Left kidney (tissue), 8 donors: ENCODE results near the gene FXR1. TPM values are rescaled to one million over a fixed set of nuclear protein-coding genes. Genes with fewer than 3 reads are reported as not detected.
"Not testable (repeated sequence)": the region's sequence is repeated elsewhere in the genome, so short reads cannot be mapped to it uniquely, and the experiment has no call there.

Experiments
- DNase-seq: peaks from one replicate; pipeline ENCODE4 v3.0.0-alpha.2; 2013
- long read RNA-seq, 8 donors: transcript quantifications; one replicate each; lab custom pipeline, GENCODE V29; 2026
- polyA plus RNA-seq: library from polyadenylated mRNA; unstranded; fragments of 120-200 nt; gene quantifications from one replicate; pipeline ENCODE4 v1.2.1, GENCODE V29; 2013; ENCODE audit not compliant: insufficient read length

The FXR1 gene
- 244 TPM for polyA plus RNA-seq
- long read RNA-seq, donor 1, full-length matches to known transcripts, result 25 of 263 reads
- long read RNA-seq, donor 1, partial matches to known transcripts, result 97 of 263 reads
- long read RNA-seq, donor 1, other reads (novel, unspliced or antisense), result 141 of 263 reads
- long read RNA-seq, donor 2, full-length matches to known transcripts, result 15 of 35 reads
- long read RNA-seq, donor 2, partial matches to known transcripts, result 20 of 35 reads
- long read RNA-seq, donor 2, other reads (novel, unspliced or antisense), result 0 of 35 reads
- long read RNA-seq, donor 3, full-length matches to known transcripts, result 18 of 29 reads
- long read RNA-seq, donor 3, partial matches to known transcripts, result 11 of 29 reads
- long read RNA-seq, donor 3, other reads (novel, unspliced or antisense), result 0 of 29 reads
- long read RNA-seq, donor 4, partial matches to known transcripts, result 6 of 7 reads
- long read RNA-seq, donor 4, other reads (novel, unspliced or antisense), result 0 of 7 reads
- long read RNA-seq, donor 5, full-length matches to known transcripts, result 28 of 50 reads
- long read RNA-seq, donor 5, partial matches to known transcripts, result 22 of 50 reads
- long read RNA-seq, donor 5, other reads (novel, unspliced or antisense), result 0 of 50 reads
- long read RNA-seq, donor 6, full-length matches to known transcripts, result 22 of 243 reads
- long read RNA-seq, donor 6, partial matches to known transcripts, result 103 of 243 reads
- long read RNA-seq, donor 6, other reads (novel, unspliced or antisense), result 118 of 243 reads
- long read RNA-seq, donor 7, full-length matches to known transcripts, result 37 of 410 reads
- long read RNA-seq, donor 7, partial matches to known transcripts, result 121 of 410 reads
- long read RNA-seq, donor 7, other reads (novel, unspliced or antisense), result 252 of 410 reads
- long read RNA-seq, donor 8, full-length matches to known transcripts, result 8 of 8 reads
- long read RNA-seq, donor 8, partial matches to known transcripts, result 0 of 8 reads
- long read RNA-seq, donor 8, other reads (novel, unspliced or antisense), result 0 of 8 reads

GRCh38 chr3:180912304-180913296 lies at the start of gene FXR1:
Gene FXR1 (plus strand): TSS chr3:180912670. CDS start chr3:180912686, 16 bp downstream.
- DNase-seq, result peak; percentile 90

GRCh38 chr3:180870008-180870699 lies 42.3 kb upstream of the FXR1 start:
- peak; percentile 43 for DNase-seq

DNA sequence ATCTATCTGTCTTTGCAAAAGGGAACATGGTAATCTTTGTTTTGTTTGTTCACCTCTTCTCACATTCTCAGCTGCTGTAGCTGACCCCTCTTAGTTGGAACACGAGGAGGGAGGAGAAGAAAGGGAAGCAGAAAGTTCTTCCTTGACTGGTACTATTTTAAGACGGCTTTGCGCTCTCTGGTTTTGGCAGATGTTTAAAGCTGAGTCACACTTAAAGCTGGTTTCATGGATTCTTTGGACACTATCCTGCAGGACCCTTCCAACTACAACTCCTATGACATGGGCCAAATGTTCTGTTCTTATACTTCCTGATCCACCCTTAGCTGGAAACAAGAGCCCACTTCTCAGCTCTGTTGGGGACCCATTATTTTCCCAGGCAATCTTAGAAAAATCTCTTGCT lies 40.6 kb upstream of the FXR1 start:
- no peak for DNase-seq

DNA sequence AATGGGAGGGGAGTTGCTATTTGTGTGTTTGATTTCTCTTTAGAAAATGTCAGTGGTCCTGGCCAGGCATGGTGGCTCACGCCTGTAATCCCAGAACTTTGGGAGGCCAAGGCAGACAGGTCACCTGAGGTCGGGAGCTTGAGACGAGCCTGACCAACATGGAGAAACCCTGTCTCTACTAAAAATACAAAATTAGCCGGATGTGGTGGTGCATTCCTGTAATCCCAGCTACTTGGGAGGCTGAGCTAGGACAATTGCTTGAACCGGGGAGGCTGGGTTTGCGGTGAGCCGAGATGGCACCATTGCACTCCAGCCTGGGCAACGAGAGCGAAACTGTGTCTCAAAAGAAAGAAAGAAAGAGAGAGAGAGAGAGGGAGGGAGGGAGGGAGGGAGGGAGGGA lies 40.0 kb upstream of the FXR1 start:
- DNase-seq, result not testable (repeated sequence)

GRCh38 chr3:180875124-180875698 lies 37.3 kb upstream of the FXR1 start:
- DNase-seq, result no peak

DNA sequence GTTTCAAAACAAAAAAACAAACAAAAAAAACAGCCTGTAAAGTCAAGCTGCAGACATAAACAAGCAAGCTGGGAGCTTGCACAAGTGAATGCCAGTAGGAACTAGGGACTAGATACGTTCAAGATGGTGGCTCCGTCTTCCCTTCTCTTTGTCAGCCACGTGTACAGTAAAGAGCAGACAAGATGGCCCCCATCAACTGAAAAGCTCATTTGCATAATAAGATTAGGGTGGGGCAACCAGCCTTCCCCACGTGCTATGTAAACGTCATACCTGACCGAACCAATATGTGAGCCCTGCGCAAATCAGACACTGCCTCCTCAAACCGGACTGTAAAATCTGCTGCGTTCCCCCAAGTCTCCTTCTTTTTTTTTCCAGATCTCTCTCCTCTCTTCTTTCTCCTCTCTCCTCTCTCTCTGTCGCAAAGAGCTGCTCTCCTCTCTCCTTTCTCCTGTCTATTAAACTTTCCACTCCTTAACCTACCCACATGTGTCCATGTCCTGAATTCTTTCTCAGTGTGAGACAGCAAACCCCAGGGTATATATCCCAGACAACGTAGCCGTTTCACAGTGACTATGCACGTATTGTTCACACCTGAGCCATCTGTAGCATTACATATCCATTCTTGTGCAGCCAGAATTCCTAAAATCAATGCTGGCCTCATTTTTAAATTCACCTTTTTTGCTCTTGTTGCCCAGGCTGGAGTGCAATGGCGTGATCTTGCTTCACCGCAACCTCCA lies 31.2 kb upstream of the FXR1 start:
- DNase-seq, result no peak

GRCh38 chr3:180882115-180882514 lies 30.4 kb upstream of the FXR1 start:
- DNase-seq, result no peak

DNA sequence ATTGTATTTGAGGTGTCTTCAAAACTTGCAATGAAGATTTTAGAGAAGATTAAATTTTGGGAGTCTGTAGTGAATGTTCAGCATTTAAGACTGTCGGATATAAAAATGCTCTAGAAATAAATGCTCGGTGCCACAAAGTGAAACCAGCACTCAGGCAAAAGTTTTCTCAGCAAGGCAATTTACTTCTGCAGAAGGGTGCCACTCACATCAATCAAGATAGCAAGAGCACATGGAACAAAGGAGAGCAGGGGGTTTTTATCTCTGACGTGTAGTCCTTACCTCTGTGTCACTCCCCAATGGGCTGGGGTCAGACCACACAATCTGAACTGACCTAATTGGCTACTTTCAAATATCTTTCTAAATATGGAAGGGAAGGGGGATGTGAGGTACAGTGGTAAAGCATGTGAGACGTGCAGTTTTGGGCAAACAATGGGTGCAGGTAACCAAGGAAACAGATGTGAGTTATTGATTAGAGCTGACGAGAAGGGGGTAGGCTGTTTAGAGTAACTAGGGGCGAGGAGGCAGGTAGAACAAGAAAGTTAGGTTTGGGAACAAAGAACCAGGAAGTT lies 23.4 kb upstream of the FXR1 start:
- DNase-seq, result no peak

GRCh38 chr3:180898572-180898971 lies 13.9 kb upstream of the FXR1 start:
- DNase-seq, result no peak

DNA sequence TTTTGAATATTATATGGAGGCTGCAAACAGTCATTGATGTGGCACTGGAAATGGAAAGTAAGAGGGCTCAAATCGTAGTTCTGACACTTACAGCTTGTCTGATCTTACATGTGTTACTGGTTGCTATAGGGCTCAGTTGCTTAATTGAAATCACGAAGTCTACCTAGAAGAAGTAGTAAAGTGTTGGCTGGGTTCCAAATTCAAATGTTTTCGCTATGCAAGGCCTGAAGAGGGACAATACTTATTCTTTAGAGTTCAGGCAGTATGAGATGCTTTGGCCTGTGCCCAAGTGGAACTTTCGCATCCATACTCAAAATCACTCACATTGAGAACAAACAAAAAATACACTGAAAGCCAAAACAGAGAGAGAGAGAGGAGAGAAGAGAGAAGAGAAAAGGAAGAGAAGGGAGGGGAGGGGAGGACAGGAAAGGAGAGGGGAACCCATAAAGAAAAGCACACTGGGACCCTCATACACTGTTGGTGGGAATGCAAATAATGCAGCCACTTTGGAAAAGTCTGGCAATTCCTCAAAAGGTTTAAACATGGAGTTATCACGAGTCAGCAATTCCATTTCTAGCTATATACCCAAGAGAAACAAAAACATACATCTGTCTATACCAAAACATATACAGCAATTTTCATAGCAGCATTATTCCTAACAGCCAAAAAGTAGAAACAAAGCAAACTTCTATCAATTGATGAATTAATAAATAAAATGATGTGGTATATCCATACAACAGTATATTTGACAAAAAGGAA lies 2.9 kb upstream of the FXR1 start:
- DNase-seq, result no peak

DNA sequence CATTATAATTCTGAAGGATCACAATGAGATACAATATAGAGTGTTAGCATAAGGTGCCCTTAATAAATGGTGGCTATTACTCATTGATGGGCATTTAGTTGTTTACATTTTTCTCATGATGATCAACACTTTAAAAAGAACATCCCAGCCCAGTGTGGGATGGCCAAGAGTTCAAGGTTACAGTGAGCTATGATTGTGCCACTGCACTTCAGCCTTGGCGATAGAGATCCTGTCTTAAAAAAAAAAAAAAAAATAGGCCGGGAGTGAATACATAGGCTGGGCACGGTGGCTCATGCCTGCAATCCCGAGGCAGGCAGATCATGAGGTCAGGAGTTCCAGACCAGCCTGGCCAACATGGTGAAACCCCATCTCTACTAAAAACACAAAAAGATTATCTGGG lies 1.6 kb upstream of the FXR1 start:
- no peak for DNase-seq

- no peak for DNase-seq
These were observed 580 bp upstream of the FXR1 start for GRCh38 chr3:180911876-180912303.

- DNase-seq, result peak; percentile 19
These were observed 1.3 kb downstream of the FXR1 start for GRCh38 chr3:180913581-180914404.

- DNase-seq, result no peak
These were observed 6.1 kb downstream of the FXR1 start for GRCh38 chr3:180918542-180918941.

- no peak for DNase-seq
These were observed 9.8 kb downstream of the FXR1 start for GRCh38 chr3:180922242-180922641.

GRCh38 chr3:180923561-180923960 lies 11.1 kb downstream of the FXR1 start:
- DNase-seq, result no peak

DNA sequence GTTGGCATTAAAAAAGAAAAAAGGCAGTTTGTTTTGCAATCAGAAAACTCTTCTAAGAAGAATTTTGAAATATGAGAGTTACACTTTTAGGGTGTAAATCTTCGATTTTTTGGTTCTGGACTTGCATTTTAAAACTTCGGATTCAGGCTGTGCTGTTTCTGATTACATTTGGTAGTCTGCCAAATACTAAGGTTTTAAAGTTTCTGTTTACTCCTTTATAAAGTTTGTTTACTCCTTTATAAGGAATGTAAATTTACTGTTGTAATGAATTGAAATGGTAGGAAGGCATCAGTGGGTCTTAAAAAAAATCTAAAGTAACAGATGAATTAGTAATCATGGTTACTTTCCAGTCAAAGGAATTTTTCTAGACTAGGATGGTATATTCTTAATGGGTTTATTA lies 14.1 kb downstream of the FXR1 start:
- no peak for DNase-seq

- DNase-seq, result no peak
These were observed 16.9 kb downstream of the FXR1 start for GRCh38 chr3:180929376-180929775.
